MM.1S (cell line): Measurements from ENCODE around the gene LMNTD1.

Source experiments
- EZH2 ChIP-seq: fragments of 300-600 bp; sonication (generic); optimal IDR thresholded peaks from 2 replicates; pipeline ENCODE3; 2017; ENCODE audit warnings: low read depth, mild to moderate bottlenecking, antibody characterized with exemption, low read length, mixed read lengths
- EZH2phosphoT487 ChIP-seq: fragments of 300-600 bp; sonication (generic); IDR thresholded peaks from 2 replicates; pipeline ENCODE4 v1.6.1; 2018; ENCODE audit warnings: antibody characterized with exemption, low read length
- TF ChIP-seq, protein P1 (sequence below): fragments of 300-600 bp; sonication (generic); IDR thresholded peaks from 2 replicates; pipeline ENCODE4 v1.5.1; 2016; ENCODE audit warnings: antibody characterized with exemption, low read length, mixed read lengths

DNA sequence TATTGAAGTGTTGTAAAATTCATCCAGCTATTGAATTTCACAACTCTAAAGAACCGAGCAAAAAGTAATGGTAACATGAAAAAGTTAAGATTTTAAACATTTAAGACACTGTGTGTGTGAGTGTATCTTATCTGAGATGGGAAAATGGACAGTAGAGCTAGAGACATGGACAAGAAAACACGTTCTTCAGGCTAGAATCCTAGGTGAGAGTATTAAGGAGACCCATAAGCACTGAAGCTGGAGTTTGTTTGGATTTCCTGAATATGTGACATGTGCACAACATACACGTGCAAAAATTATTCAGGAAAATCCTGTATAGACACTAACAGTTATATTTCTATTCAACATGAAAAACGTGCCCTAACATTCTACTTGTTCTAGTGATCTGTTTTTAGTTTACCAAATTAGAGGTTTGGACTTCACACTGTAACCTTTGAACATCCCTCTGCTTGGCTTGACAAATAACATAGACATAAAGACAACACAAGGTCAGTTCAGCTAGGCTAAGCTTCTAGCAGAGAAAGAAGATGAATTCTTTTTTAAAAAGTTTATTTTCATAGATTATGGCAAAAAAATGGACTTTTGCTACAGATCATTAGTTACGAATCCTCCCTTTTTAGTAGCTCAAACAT is 31.3 kb downstream of the LMNTD1 start:
- TF ChIP-seq, protein P1, sequence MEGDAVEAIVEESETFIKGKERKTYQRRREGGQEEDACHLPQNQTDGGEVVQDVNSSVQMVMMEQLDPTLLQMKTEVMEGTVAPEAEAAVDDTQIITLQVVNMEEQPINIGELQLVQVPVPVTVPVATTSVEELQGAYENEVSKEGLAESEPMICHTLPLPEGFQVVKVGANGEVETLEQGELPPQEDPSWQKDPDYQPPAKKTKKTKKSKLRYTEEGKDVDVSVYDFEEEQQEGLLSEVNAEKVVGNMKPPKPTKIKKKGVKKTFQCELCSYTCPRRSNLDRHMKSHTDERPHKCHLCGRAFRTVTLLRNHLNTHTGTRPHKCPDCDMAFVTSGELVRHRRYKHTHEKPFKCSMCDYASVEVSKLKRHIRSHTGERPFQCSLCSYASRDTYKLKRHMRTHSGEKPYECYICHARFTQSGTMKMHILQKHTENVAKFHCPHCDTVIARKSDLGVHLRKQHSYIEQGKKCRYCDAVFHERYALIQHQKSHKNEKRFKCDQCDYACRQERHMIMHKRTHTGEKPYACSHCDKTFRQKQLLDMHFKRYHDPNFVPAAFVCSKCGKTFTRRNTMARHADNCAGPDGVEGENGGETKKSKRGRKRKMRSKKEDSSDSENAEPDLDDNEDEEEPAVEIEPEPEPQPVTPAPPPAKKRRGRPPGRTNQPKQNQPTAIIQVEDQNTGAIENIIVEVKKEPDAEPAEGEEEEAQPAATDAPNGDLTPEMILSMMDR, result no peak
- TF ChIP-seq EZH2 (no peak), EZH2phosphoT487 (no peak)
